Uterus (tissue), 4 donors: ENCODE results near the gene TMCO2. TPM values are rescaled to one million over a fixed set of nuclear protein-coding genes. Genes with fewer than 3 reads are reported as not detected.

Experiments
- DNase-seq, 2 donors: peaks; one replicate each; pipeline ENCODE4 v3.0.0-alpha.2; 2019 to 2020
- H3K27ac ChIP-seq, 2 donors: fragments of 200-600 bp; sonication (generic); 1 replicate in 1 of 2; 2 replicates in 1 of 2; pipeline ENCODE4 v1.5.1; 2016 to 2018
- H3K27me3 ChIP-seq, 2 donors: fragments of 200-600 bp; sonication (generic); one replicate each; pipeline ENCODE4 v1.5.1; 2018 to 2019; ENCODE audit warnings: control low read depth in 1 of 2
- H3K36me3 ChIP-seq, 2 donors: fragments of 200-600 bp; sonication (generic); one replicate each; pipeline ENCODE4 v1.5.1; 2019; ENCODE audit warnings: control low read depth in 1 of 2
- H3K4me1 ChIP-seq, 2 donors: fragments of 200-600 bp; sonication (generic); one replicate each; pipeline ENCODE4 v1.5.1; 2018 to 2019; ENCODE audit warnings: control low read depth in 1 of 2
- H3K4me3 ChIP-seq, 2 donors: fragments of 200-600 bp; sonication (generic); 1 replicate in 1 of 2; 2 replicates in 1 of 2; pipeline ENCODE4 v1.5.1; 2018 to 2019; ENCODE audit warnings: mild to moderate bottlenecking in 1 of 2
- H3K9me3 ChIP-seq, 2 donors: fragments of 200-600 bp; sonication (generic); one replicate each; pipeline ENCODE4 v1.5.1; 2019; ENCODE audit warnings: control low read depth in 1 of 2
- POLR2A ChIP-seq, 2 donors: fragments of 450-650 bp; IDR thresholded peaks; one replicate each; pipeline ENCODE4 v1.6.1; 2016; ENCODE audit warnings: antibody characterized with exemption in 2 of 2, mild to moderate bottlenecking in 1 of 2, moderate library complexity in 1 of 2
- intact Hi-C: fragments of 100-400 bp; cut with DNase I; formaldehyde crosslinking; loops from one replicate; pipeline ENCODE4 v1.15.1; 2023; ENCODE audit warnings: low total_unique reads
- total RNA-seq, 4 donors: library from RNA; depleted of rRNA in 3 of 4; stranded (reverse); fragments of >200 nt in 3 of 4; gene quantifications; one replicate each; pipeline versions ENCODE4 v1.1.0 to v1.2.4, GENCODE V29; 2014 to 2023
- TF ChIP-seq, protein P1 (sequence below), 4 experiments: fragments of 200-600 bp in 2 of 4; fragments of 450-650 bp in 2 of 4; sonication (generic) in 2 of 4; IDR thresholded peaks; one replicate each; pipeline ENCODE4 v1.5.1; 2016 to 2019; ENCODE audit warnings: antibody characterized with exemption in 4 of 4, mild to moderate bottlenecking in 2 of 4, moderate library complexity in 1 of 4
- donor health status: DM: yes; HTN: yes; CAD: no.

Gene TMCO2
- total RNA-seq, 4 donors from 2014 or later, result not detected

DNA sequence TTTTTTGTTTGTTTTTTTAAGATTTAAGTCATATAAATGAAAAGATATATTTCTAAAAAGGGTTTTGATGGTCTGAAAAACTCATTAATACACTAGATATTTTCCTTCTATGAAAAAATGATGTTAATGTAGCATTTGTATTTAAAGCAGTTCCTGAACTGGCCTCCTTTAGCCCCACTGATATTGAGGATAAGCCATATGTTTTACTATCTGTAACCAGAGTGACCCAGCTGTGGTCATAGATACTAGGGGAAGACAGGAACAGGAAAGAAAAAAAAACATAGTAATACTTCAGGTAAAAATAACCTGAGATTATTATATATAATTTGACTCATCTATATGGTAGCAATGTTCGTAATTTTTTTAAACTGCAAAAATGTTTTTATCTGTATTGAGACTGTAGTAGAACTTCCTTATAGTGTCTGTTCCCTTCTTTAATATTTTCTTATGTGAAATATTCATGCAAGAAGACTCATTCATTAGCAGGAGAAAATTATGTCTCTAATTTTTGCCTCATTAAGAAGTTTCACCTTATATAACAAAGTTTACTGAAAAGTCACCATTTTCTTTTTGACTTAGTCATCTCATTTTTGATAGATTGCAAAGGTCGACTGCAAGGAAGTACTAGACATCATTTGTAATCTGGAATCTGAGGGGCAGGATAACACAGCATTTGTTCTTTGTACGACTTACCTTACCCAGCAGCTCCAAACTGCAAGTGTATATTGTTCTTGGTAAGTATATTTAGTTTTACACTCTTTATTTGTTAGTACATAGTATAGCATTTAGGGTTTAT lies 25.6 kb upstream of the TMCO2 start:
- Histone ChIP-seq H3K27me3 (no peaks in the 10 kb centered on the region), H3K4me1 (no peaks in the 10 kb centered on the region), H3K9me3 (no peaks in the 10 kb centered on the region), H3K27ac (no peak overlapping the region), H3K36me3 (no peaks in the 10 kb centered on the region), H3K4me3 (no peak overlapping the region)
- no peak for DNase-seq
- intact Hi-C loops, result no loop called here
- TF ChIP-seq, protein P1, sequence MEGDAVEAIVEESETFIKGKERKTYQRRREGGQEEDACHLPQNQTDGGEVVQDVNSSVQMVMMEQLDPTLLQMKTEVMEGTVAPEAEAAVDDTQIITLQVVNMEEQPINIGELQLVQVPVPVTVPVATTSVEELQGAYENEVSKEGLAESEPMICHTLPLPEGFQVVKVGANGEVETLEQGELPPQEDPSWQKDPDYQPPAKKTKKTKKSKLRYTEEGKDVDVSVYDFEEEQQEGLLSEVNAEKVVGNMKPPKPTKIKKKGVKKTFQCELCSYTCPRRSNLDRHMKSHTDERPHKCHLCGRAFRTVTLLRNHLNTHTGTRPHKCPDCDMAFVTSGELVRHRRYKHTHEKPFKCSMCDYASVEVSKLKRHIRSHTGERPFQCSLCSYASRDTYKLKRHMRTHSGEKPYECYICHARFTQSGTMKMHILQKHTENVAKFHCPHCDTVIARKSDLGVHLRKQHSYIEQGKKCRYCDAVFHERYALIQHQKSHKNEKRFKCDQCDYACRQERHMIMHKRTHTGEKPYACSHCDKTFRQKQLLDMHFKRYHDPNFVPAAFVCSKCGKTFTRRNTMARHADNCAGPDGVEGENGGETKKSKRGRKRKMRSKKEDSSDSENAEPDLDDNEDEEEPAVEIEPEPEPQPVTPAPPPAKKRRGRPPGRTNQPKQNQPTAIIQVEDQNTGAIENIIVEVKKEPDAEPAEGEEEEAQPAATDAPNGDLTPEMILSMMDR (IDR thresholded peaks at IDR 0.05), result no peak

DNA sequence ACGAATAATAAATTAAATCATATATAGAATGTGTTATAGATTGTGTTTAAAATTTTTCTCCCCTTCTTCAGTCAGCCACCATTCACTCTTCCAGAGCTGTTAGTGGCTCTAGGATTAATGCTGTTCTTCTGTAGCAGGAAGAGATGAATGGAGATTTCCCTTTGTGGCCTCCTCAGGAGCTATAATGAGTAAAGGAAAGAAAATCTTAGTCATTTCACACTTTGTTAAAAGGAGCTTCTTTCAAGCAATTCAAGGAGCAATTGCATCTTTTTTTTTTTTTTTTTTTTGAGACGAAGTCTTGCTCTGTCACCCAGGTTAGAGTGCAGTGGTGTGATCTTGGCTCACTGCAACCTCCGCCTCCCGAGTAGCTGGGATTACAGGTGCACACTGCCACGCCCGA lies 23.7 kb upstream of the TMCO2 start:
- Histone ChIP-seq H3K27me3 (no peaks in the 10 kb centered on the region), H3K27ac (no peak overlapping the region), H3K36me3 (no peaks in the 10 kb centered on the region), H3K4me1 (no peaks in the 10 kb centered on the region), H3K9me3 (no peaks in the 10 kb centered on the region), H3K4me3 (no peak overlapping the region)
- DNase-seq, result no peak
- intact Hi-C loops, result no loop called here
- TF ChIP-seq, protein P1 (IDR thresholded peaks at IDR 0.05), result no peak
- TF ChIP-seq POLR2A (IDR thresholded peaks at IDR 0.05), result no peak

DNA sequence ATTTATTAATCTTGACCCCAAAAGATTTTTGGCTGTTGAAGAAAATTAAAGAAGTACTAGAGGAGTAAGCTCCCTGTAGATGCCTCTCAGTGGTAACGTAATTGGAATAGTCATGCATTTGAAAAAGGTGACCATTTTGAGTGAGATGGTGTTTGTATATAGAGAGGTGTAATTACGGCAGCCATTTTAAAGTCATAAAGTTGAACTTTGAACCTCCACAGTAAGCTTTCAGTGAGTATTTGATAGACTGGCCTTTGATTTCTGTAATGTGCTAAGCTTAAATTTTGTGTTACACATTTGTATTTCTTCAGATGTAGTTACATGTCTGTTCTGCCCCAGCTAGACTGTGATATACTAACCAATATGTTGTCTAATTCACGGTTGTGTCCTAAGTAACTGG lies 21.5 kb upstream of the TMCO2 start:
- Histone ChIP-seq H3K27ac (no peak overlapping the region), H3K4me1 (no peaks in the 10 kb centered on the region), H3K27me3 (no peaks in the 10 kb centered on the region), H3K36me3 (no peaks in the 10 kb centered on the region), H3K9me3 (no peaks in the 10 kb centered on the region), H3K4me3 (no peak overlapping the region)
- no peak for TF ChIP-seq POLR2A (IDR thresholded peaks at IDR 0.05)
- TF ChIP-seq, protein P1 (IDR thresholded peaks at IDR 0.05), result no peak
- no peak for DNase-seq
- intact Hi-C loops, result no loop called here

DNA sequence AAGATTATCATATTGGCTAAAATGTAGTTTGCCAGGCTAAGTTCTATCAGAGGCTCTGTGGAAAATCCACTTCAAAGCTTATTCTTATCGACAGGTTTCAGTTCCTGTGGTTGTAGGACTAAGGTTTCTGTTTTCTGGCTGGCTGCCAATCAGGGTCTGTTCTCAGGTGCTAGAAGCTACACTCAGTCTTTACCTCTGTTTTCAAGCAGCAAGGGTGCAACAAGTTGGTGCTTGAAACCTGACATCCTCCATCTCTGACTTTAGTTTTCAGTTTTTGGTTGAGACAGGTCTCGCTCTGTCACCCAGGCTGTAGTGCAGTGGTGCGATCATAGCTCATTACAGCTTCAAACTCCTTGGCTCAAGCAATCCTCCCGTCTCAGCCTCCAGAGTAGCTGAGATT lies 15.3 kb upstream of the TMCO2 start:
- intact Hi-C loops, result no loop called here
- Histone ChIP-seq H3K4me3 (no peak overlapping the region), H3K4me1 (no peaks in the 10 kb centered on the region), H3K27me3 (no peaks in the 10 kb centered on the region), H3K27ac (no peak overlapping the region), H3K9me3 (no peaks in the 10 kb centered on the region), H3K36me3 (no peaks in the 10 kb centered on the region)
- no peak for DNase-seq
- no peak for TF ChIP-seq POLR2A (IDR thresholded peaks at IDR 0.05)
- TF ChIP-seq, protein P1 (IDR thresholded peaks at IDR 0.05), result no peak

DNA sequence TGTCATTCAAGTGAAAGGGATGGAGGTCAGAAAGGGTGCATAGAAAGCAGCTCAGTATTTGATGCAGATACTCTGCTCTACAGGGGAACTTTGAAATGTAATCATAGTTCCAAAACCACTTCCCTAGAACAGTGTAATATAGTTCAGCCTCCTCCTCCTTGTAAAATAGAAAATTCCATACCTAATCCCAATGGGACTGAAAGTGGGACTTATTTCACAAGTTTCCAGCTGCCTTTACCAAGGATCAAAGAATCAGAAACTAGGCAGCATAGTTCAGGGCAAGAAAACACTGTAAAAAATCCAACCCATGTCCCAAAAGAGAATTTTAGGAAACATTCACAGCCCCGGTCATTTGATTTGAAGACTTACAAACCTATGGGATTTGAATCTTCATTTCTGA lies 8.1 kb upstream of the TMCO2 start:
- no peak for DNase-seq
- H3K9me3 ChIP-seq, result no peaks in the 10 kb centered on the region
- no peak overlapping the region for H3K4me3 ChIP-seq
- no peaks in the 10 kb centered on the region for H3K36me3 ChIP-seq
- H3K27ac ChIP-seq, result no peak overlapping the region
- no peaks in the 10 kb centered on the region for H3K4me1 ChIP-seq
- H3K27me3 ChIP-seq, result no peaks in the 10 kb centered on the region
- TF ChIP-seq POLR2A (IDR thresholded peaks at IDR 0.05), result no peak
- TF ChIP-seq, protein P1 (IDR thresholded peaks at IDR 0.05), result no peak
- intact Hi-C loops, result no loop called here
